Sigmoid colon (tissue), 7 donors: ENCODE measurements around the gene ZFTA. TPM values are rescaled to one million over a fixed set of nuclear protein-coding genes. Genes with fewer than 3 reads are reported as not detected.

ENCODE experiments used
- DNase-seq: peaks from one replicate; pipeline ENCODE4 v3.0.0-alpha.2; 2019
- H3K27ac ChIP-seq, 4 donors: fragments of 200-600 bp; sonication (generic); one replicate each; pipeline ENCODE4 v1.5.1; 2016 to 2019; ENCODE audit warnings: mild to moderate bottlenecking in 1 of 4
- H3K27me3 ChIP-seq, 3 donors: fragments of 200-600 bp; sonication (generic); one replicate each; pipeline ENCODE4 v1.5.1; 2019; ENCODE audit warnings: mild to moderate bottlenecking in 1 of 3
- H3K36me3 ChIP-seq, 4 donors: fragments of 200-600 bp; sonication (generic); one replicate each; pipeline ENCODE4 v1.5.1; 2016 to 2019
- H3K4me1 ChIP-seq, 4 donors: fragments of 200-600 bp; sonication (generic); one replicate each; pipeline ENCODE4 v1.5.1; 2017 to 2019
- H3K4me3 ChIP-seq, 4 donors: fragments of 200-600 bp; sonication (generic); one replicate each; pipeline ENCODE4 v1.5.1; 2017 to 2019; ENCODE audit warnings: mild to moderate bottlenecking in 2 of 4, moderate library complexity in 1 of 4
- H3K9me3 ChIP-seq, 4 donors: fragments of 200-600 bp in 3 of 4; sonication (generic) in 3 of 4; one replicate each; pipeline versions ENCODE4 v1.5.1 to v1.6.1; 2013 to 2019
- CTCF ChIP-seq, 4 experiments: fragments of 450-650 bp in 3 of 4; fragments of 200-600 bp in 1 of 4; IDR thresholded peaks; one replicate each; pipeline ENCODE4 v1.5.1; 2016 to 2019; ENCODE audit warnings: antibody characterized with exemption in 4 of 4, mild to moderate bottlenecking in 3 of 4, moderate library complexity in 2 of 4
- EP300 ChIP-seq, 4 donors: sonication (generic); formaldehyde crosslinking; IDR thresholded peaks; one replicate each; pipeline ENCODE4 v1.6.1; 2017; ENCODE audit warnings: antibody characterized with exemption in 4 of 4
- POLR2A ChIP-seq, 2 donors: fragments of 450-650 bp; IDR thresholded peaks; one replicate each; pipeline ENCODE4 v1.6.1; 2016; ENCODE audit warnings: antibody characterized with exemption in 2 of 2, mild to moderate bottlenecking in 2 of 2, moderate library complexity in 2 of 2
- POLR2AphosphoS5 ChIP-seq, 4 donors: sonication (generic); formaldehyde crosslinking; IDR thresholded peaks; one replicate each; pipeline ENCODE4 v1.6.1; 2017; ENCODE audit warnings: antibody characterized with exemption in 4 of 4
- WGBS, 2 donors: extraction: QIAGEN DNeasy Blood & Tissue Kit; methylation state at CpG; one replicate each; pipeline ENCODE4 v1.1.7; 2013; 5-methylcytosine and 5-hydroxymethylcytosine counted together
- intact Hi-C: fragments of 100-400 bp; cut with DNase I; formaldehyde crosslinking; loops from one replicate; pipeline ENCODE4 v1.15.1; 2023
- polyA plus RNA-seq, 3 donors: library from polyadenylated mRNA; stranded (reverse); fragments of 200-250 nt; gene quantifications; one replicate each; pipeline ENCODE4 v1.2.3, GENCODE V29; 2013
- total RNA-seq, 4 donors: library from RNA; depleted of rRNA; stranded (reverse); fragments of >200 nt; gene quantifications; one replicate each; pipeline ENCODE4 v1.1.0, GENCODE V29; 2016
- donor health status: healthy with polysubstance abuse.
- donor health status: Bipolar disorder and iron deficiency.
- donor health status: healthy.

ZFTA gene
- total and polyA plus RNA-seq, 7 donors, result 0.69 to 20.4 (median 11.1) TPM

GRCh38 chr11:63791495-63792167 is 23.1 kb upstream of the ZFTA start:
- no peak for TF ChIP-seq POLR2AphosphoS5 (IDR thresholded peaks at IDR 0.05)
- no peak for TF ChIP-seq POLR2A (IDR thresholded peaks at IDR 0.05)
- TF ChIP-seq EP300 (IDR thresholded peaks at IDR 0.05), result no peak
- no peaks in the 10 kb centered on the region for H3K4me1 ChIP-seq
- no peaks in the 10 kb centered on the region for H3K36me3 ChIP-seq
- no peaks in the 10 kb centered on the region for H3K27me3 ChIP-seq
- 90 to 98% methylated on average over 6 of the region's 6 CpGs for WGBS, 2 donors
- intact Hi-C loops, result no loop called here
- H3K4me3 ChIP-seq, result no peak overlapping the region
- H3K9me3 ChIP-seq, result peaks cover 3 to 8% (median 6%) of the 10 kb centered on the region in 4 donors
- no peak overlapping the region for H3K27ac ChIP-seq
- no peak for DNase-seq

DNA sequence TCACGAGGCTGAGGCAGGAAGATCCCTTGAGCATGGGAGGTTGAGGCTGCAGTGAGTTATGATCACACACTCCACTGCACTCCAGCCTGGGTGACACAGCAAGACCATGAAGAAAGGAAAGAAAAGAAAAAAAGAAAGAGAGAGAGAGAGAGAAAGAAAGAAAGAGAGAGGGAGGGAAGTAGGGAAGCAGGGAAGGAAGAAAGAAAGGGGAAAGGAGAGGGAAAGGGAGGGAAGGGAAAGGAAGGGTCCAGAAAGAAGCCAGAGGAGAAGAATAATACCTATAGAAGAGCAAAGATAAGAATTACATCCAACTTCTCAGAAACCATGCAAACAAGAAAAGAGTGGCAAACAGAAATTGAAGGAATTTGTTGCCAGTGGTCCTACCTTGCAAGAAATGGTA is 17.2 kb upstream of the ZFTA start:
- Histone ChIP-seq H3K27ac (no peak overlapping the region), H3K4me1 (no peaks in the 10 kb centered on the region), H3K27me3 (no peaks in the 10 kb centered on the region), H3K4me3 (no peak overlapping the region), H3K36me3 (no peaks in the 10 kb centered on the region), H3K9me3 (peaks cover 0 to under 1% (median 0%) of the 10 kb centered on the region in 4 donors)
- no peak for DNase-seq
- WGBS, 2 donors, result 85 to 88% methylated on average over 1 of the region's 1 CpG
- TF ChIP-seq CTCF (IDR thresholded peaks at IDR 0.05), result no peak
- TF ChIP-seq POLR2A (IDR thresholded peaks at IDR 0.05), result no peak
- no peak for TF ChIP-seq POLR2AphosphoS5 (IDR thresholded peaks at IDR 0.05)
- TF ChIP-seq EP300 (IDR thresholded peaks at IDR 0.05), result no peak
- intact Hi-C loops, result no loop called here

DNA sequence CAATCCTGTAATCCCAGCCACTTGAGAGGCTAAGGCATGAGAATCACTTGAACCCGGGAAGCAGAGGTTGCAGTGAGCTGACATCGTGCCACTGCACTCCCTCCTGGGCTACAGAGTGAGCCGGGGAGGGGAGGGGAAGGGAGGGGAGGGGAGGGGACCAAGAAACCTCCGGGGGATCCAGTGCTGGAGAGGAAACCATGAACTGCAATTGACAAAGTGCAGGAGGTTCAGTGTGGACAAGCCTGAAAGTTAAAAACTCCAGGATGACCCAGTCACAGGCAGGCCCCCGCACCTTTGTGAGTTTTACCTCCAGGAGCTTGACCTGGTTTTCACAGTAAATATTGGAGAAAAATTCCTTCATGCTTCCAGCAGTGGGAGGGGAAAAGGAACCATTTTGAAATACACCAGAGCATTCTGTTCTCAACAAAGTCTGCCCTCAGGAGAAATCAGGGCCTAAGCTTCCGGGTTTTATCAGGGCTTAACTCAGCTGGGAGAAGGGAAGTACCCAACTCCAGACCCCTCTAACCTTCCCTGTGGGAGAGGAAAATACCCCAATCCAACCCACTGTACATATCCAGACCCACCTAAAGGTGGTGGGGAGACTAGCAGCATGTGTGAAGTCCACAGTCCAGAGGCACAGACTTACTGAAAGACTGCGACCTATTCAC is 15.5 kb upstream of the ZFTA start:
- intact Hi-C loops, result no loop called here
- no peak for TF ChIP-seq CTCF (IDR thresholded peaks at IDR 0.05)
- TF ChIP-seq EP300 (IDR thresholded peaks at IDR 0.05), result no peak
- no peak for TF ChIP-seq POLR2AphosphoS5 (IDR thresholded peaks at IDR 0.05)
- TF ChIP-seq POLR2A (IDR thresholded peaks at IDR 0.05), result no peak
- Histone ChIP-seq H3K9me3 (no peaks in the 10 kb centered on the region), H3K4me1 (no peaks in the 10 kb centered on the region), H3K36me3 (no peaks in the 10 kb centered on the region), H3K27me3 (no peaks in the 10 kb centered on the region), H3K4me3 (no peak overlapping the region), H3K27ac (no peak overlapping the region)
- 54 to 64% methylated on average over 7 of the region's 7 CpGs for WGBS, 2 donors
- DNase-seq, result no peak

DNA sequence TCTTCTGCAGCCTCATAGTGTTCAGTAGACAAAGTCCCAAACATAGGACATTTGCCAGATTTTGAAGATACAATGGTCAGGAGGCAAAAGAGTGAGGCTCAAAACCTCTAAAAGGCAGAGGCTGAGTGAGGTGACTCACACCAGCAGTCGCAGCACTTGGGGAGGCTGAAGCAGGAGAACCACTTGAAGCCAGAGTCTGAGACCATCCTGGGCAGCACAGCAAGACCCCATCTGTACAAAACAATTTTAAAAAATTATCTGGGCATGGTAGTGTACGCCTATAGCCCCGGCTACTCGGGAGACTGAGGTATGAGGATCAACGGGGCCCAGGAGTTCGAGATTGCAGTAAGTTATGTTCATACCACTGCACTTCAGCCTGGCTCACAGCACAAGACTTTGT is 14.2 kb upstream of the ZFTA start:
- Histone ChIP-seq H3K27ac (no peak overlapping the region), H3K4me3 (no peak overlapping the region), H3K4me1 (no peaks in the 10 kb centered on the region), H3K36me3 (no peaks in the 10 kb centered on the region), H3K9me3 (no peaks in the 10 kb centered on the region), H3K27me3 (no peaks in the 10 kb centered on the region)
- intact Hi-C loops, result no loop called here
- 88 to 98% methylated on average over 6 of the region's 6 CpGs for WGBS, 2 donors
- no peak for DNase-seq
- no peak for TF ChIP-seq POLR2AphosphoS5 (IDR thresholded peaks at IDR 0.05)
- no peak for TF ChIP-seq POLR2A (IDR thresholded peaks at IDR 0.05)
- TF ChIP-seq CTCF (IDR thresholded peaks at IDR 0.05), result no peak
- no peak for TF ChIP-seq EP300 (IDR thresholded peaks at IDR 0.05)

- 76 to 86% methylated on average over 2 of the region's 2 CpGs for WGBS, 2 donors
- DNase-seq, result no peak
- Histone ChIP-seq H3K9me3 (no peaks in the 10 kb centered on the region), H3K27ac (no peak overlapping the region), H3K36me3 (no peaks in the 10 kb centered on the region), H3K27me3 (no peaks in the 10 kb centered on the region), H3K4me1 (no peaks in the 10 kb centered on the region), H3K4me3 (no peak overlapping the region)
- intact Hi-C loops, result no loop called here
- TF ChIP-seq POLR2A (IDR thresholded peaks at IDR 0.05) (no peak), CTCF (IDR thresholded peaks at IDR 0.05) (no peak), EP300 (IDR thresholded peaks at IDR 0.05) (no peak), POLR2AphosphoS5 (IDR thresholded peaks at IDR 0.05) (no peak)
Measured at GRCh38 chr11:63779039-63779438, 10.5 kb upstream of the ZFTA start.
